Measurements from ENCODE around the gene UCKL1.
A peak's percentile ranks its signal among the peaks of the same experiment; 100 is the strongest.

The UCKL1 gene

DNA sequence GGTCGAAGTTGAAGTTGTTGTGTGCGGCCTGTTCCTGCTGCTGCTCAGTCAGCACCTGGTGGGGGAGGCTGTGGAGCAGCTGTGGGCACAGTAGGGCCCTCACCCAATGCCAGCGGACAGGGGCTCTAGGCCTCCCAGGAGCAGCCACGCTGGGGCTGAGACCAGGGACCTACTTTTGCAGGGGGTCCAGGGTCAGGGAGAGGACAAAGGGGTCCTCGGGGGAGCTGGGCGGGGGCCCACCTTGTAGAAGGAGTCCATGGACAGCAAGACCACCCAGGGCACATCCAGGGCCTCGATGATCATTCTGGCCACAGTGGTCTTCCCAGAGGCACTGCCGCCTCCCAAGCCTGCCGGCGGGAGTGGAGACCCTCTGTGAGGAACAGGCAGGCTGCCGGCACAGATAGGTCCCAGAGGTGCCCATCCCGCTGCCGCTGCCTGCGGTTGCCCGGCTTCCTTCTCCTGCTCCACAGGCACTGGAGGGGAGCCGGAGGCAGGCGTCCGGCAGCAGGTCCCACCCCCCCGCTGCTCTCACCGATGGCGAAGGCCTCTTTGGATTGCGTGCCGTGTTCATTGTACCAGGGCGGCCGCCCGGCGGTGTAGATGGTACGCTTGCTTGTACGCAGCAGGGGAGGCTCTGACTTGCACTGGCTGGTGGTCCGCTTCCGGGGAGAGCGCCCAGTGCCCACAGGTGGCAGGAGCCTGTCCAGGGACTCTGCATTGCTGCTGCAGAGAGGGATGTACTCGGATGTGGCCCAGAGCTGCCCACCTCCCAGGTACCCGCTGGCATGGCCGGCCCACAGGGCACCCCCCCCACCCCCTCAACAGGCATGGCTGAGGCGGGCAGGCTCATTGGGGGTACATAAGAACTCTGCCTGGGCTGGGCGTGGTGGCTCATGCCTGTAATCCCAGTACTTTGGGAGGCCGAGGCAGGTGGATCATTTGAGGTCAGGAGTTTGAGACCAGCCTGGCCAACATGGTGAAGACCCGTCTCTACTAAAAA, 10.0 kb downstream of the UCKL1 start:
- no peak for ATAC-seq (ENCODE audit: low read depth)

DNA sequence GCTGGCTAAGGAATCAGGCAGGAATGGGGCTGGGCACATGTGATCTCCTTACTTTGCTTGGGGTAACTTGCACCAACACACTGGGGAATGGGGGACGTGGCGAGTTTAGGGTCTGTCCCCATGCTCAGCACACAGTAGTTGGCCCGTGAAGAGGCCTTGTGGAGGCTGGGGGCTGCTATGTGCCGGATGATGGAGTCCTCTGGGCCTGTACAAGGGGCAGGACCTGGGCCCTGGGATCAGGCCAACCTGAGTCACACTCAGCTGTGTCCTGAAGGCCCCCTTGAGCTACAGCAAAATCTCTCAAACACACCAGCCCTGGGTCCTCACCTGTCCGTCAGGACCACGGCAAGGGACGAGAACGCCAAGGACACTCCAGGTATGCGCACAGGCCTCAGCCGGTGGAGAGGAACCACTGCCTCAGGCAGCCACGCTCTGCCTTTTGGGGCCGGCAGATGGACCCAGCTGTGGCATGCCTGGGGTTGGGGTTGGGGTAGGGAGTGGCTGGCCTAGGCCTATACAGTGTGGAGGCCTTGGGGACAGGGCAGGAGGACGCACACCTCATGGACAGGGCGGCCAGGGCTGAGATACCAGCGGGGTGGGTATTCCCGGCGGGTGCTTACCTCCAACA, 11.1 kb downstream of the UCKL1 start:
- Histone ChIP-seq H3K27me3 (ENCODE audit: insufficient read depth, poor library complexity, severe bottlenecking) (no peaks in the 10 kb centered on the region), H3K4me1 (ENCODE audit: insufficient read depth, poor library complexity, severe bottlenecking) (peaks cover 21% of the 10 kb centered on the region), H3K27ac (ENCODE audit: poor library complexity, severe bottlenecking) (no peak overlapping the region), H3K36me3 (ENCODE audit: low read depth) (peaks cover 51% of the 10 kb centered on the region), H3K9me3 (ENCODE audit: severe bottlenecking) (no peaks in the 10 kb centered on the region), H3K4me3 (ENCODE audit: severe bottlenecking) (no peak overlapping the region)
- ATAC-seq (ENCODE audit: low read depth) (no peak), DNase-seq (ENCODE audit: low spot score) (no peak)
- TF ChIP-seq, protein P1, sequence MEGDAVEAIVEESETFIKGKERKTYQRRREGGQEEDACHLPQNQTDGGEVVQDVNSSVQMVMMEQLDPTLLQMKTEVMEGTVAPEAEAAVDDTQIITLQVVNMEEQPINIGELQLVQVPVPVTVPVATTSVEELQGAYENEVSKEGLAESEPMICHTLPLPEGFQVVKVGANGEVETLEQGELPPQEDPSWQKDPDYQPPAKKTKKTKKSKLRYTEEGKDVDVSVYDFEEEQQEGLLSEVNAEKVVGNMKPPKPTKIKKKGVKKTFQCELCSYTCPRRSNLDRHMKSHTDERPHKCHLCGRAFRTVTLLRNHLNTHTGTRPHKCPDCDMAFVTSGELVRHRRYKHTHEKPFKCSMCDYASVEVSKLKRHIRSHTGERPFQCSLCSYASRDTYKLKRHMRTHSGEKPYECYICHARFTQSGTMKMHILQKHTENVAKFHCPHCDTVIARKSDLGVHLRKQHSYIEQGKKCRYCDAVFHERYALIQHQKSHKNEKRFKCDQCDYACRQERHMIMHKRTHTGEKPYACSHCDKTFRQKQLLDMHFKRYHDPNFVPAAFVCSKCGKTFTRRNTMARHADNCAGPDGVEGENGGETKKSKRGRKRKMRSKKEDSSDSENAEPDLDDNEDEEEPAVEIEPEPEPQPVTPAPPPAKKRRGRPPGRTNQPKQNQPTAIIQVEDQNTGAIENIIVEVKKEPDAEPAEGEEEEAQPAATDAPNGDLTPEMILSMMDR (IDR thresholded peaks at IDR 0.05; ENCODE audit: poor library complexity, severe bottlenecking), result no peak

More for the DNA sequence above, 10.0 kb downstream of the UCKL1 start:
- Histone ChIP-seq H3K27ac (ENCODE audit: poor library complexity, severe bottlenecking) (no peak overlapping the region), H3K9me3 (ENCODE audit: severe bottlenecking) (no peaks in the 10 kb centered on the region), H3K36me3 (ENCODE audit: low read depth) (peaks cover 41% of the 10 kb centered on the region), H3K27me3 (ENCODE audit: insufficient read depth, poor library complexity, severe bottlenecking) (no peaks in the 10 kb centered on the region), H3K4me1 (ENCODE audit: insufficient read depth, poor library complexity, severe bottlenecking) (peaks cover 19% of the 10 kb centered on the region), H3K4me3 (ENCODE audit: severe bottlenecking) (no peak overlapping the region)
- DNase-seq (ENCODE audit: low spot score), result peak; percentile 89
- TF ChIP-seq, protein P1 (IDR thresholded peaks at IDR 0.05; ENCODE audit: poor library complexity, severe bottlenecking), result no peak

DNA sequence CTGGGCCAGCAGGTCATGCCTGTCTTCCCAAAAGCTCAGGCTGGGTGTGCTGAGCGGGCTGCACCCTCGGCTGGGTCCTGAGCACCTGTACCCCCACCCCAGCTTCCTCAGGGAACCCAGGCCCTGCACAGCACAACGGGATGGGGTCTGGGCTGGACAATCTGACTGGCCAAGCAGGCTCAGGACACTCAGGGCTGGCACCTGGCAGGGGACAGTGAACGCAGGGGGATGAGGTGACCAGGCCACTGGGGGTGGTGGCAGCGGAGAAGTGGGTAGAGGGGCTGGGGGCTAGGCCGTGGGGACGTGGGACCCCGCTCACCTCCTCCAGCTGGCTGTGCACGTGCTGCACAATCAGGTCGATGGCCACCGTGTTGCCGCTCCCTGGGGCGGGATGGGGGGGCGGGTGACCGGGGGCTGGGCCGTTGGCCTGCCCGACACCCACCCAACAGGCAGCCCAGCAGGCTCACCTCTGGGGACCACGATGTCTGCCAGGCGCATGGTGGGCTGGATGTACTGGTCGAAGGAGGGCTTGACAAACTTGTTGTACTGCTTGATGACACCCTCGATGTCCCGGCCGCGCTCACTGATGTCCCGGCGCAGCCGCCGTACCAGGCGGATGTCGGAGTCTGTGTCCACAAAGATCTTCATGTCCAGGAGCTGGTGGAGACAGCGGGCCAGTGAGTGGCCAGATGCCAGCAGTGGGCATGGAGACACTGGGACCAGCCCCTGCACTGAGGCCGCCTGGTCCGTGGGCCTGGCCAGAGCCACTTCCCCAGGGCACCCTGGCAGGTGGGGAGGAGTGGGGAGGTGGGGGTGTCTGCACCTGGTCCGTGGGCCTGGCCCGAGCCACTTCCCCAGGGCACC, 11.9 kb downstream of the UCKL1 start:
- H3K27ac ChIP-seq (ENCODE audit: poor library complexity, severe bottlenecking), result peak overlapping the region; percentile 79
- H3K4me3 ChIP-seq (ENCODE audit: severe bottlenecking), result no peak overlapping the region
- peaks cover 60% of the 10 kb centered on the region for H3K36me3 ChIP-seq (ENCODE audit: low read depth)
- H3K4me1 ChIP-seq (ENCODE audit: insufficient read depth, poor library complexity, severe bottlenecking), result peaks cover 21% of the 10 kb centered on the region
- no peaks in the 10 kb centered on the region for H3K9me3 ChIP-seq (ENCODE audit: severe bottlenecking)
- no peaks in the 10 kb centered on the region for H3K27me3 ChIP-seq (ENCODE audit: insufficient read depth, poor library complexity, severe bottlenecking)
- DNase-seq (ENCODE audit: low spot score) (no peak), ATAC-seq (ENCODE audit: low read depth) (no peak)
- TF ChIP-seq, protein P1 (IDR thresholded peaks at IDR 0.05; ENCODE audit: poor library complexity, severe bottlenecking), result no peak

DNA sequence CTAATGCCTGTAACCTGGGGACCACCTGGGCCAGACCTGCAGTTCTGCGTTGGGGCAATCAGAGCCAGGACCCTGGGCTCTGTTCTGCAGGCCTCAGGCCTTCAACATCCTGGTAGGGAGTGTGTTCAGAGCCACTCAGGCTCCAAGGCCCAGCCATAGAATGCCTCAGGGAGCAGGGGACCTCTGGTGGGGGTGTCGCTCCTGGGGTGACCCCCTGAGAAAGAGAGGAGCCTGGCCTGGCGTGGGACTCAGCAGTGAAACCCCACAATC, 12.5 kb downstream of the UCKL1 start:
- peaks cover 65% of the 10 kb centered on the region for H3K36me3 ChIP-seq (ENCODE audit: low read depth)
- H3K27me3 ChIP-seq (ENCODE audit: insufficient read depth, poor library complexity, severe bottlenecking), result no peaks in the 10 kb centered on the region
- H3K9me3 ChIP-seq (ENCODE audit: severe bottlenecking), result no peaks in the 10 kb centered on the region
- peak overlapping the region; percentile 79 for H3K27ac ChIP-seq (ENCODE audit: poor library complexity, severe bottlenecking)
- H3K4me3 ChIP-seq (ENCODE audit: severe bottlenecking), result no peak overlapping the region
- ATAC-seq (ENCODE audit: low read depth) (no peak), DNase-seq (ENCODE audit: low spot score) (no peak)
- TF ChIP-seq, protein P1 (IDR thresholded peaks at IDR 0.05; ENCODE audit: poor library complexity, severe bottlenecking), result no peak
- peaks cover 19% of the 10 kb centered on the region for H3K4me1 ChIP-seq (ENCODE audit: insufficient read depth, poor library complexity, severe bottlenecking)
